LNCAP (cell line): ENCODE data around the gene TTC32.

Source experiments
- CTCF ChIP-seq: fragments of 450-650 bp; IDR thresholded peaks from 2 replicates; pipeline ENCODE4 v1.5.1; 2017; ENCODE audit warnings: mild to moderate bottlenecking

Gene TTC32

GRCh38 chr2:19868701-19869580 lies 32.8 kb downstream of the TTC32 start:
- no peak for TF ChIP-seq CTCF

- TF ChIP-seq CTCF: no peak
Observed at GRCh38 chr2:19868224-19868623, 33.6 kb downstream of the TTC32 start.

GRCh38 chr2:19866771-19867170 lies 35.0 kb downstream of the TTC32 start:
- TF ChIP-seq CTCF: no peak

GRCh38 chr2:19865151-19865550 lies 36.6 kb downstream of the TTC32 start:
- no peak for TF ChIP-seq CTCF

GRCh38 chr2:19864381-19864780 lies 37.4 kb downstream of the TTC32 start:
- no peak for TF ChIP-seq CTCF

- peak; percentile 81 for TF ChIP-seq CTCF
Observed at GRCh38 chr2:19863303-19864041, 38.3 kb downstream of the TTC32 start.

- TF ChIP-seq CTCF: no peak
Observed at GRCh38 chr2:19861813-19862212, 40.0 kb downstream of the TTC32 start.
